Measurements from ENCODE around the gene ATP8A2. TPM values are rescaled to one million over a fixed set of nuclear protein-coding genes. Genes with fewer than 3 reads are reported as not detected.

The ATP8A2 gene
- polyA plus RNA-seq, 1 donor from 2014 or later: 11.9 TPM

GRCh38 chr13:25827831-25828465 is 456.2 kb downstream of the ATP8A2 start:
- Histone ChIP-seq H4K20me1 (ENCODE audit: insufficient read depth) (no peaks in the 10 kb centered on the region), H3K36me3 (ENCODE audit: insufficient read depth, low read length) (no peaks in the 10 kb centered on the region), H3K9me2 (ENCODE audit: insufficient read depth, low read length) (no peaks in the 10 kb centered on the region), H3K4me3 (ENCODE audit: low read length) (no peak overlapping the region), H3K27ac (ENCODE audit: low read length) (no peak overlapping the region), H2AFZ (ENCODE audit: low read depth, low read length) (no peak overlapping the region), H3K4me2 (ENCODE audit: low read length) (no peak overlapping the region), H3K9me3 (ENCODE audit: low read length) (no peaks in the 10 kb centered on the region), H3K27me3 (ENCODE audit: insufficient read depth, low read depth, low read length) (no peaks in the 10 kb centered on the region), H3F3A (ENCODE audit: insufficient read depth, low read length, poor library complexity, severe bottlenecking) (no peaks in the 10 kb centered on the region), H3K79me2 (replicated peaks; ENCODE audit: insufficient read depth, low read length) (no peaks in the 10 kb centered on the region), H3K9ac (ENCODE audit: low read length) (no peak overlapping the region)
- TF ChIP-seq EZH2 (IDR thresholded peaks at IDR 0.05; ENCODE audit: borderline replicate concordance, insufficient read depth, low read length, poor library complexity, severe bottlenecking): no peak
- TF ChIP-seq POLR2AphosphoS5 (IDR thresholded peaks at IDR 0.05): no peak
- no peak for TF ChIP-seq MXI1 (conservative IDR thresholded peaks at IDR 0.05; ENCODE audit: poor library complexity, severe bottlenecking)
- no peak for TF ChIP-seq EP300 (conservative IDR thresholded peaks at IDR 0.05; ENCODE audit: poor library complexity, severe bottlenecking)

- no peaks in the 10 kb centered on the region for H3K27me3 ChIP-seq (ENCODE audit: insufficient read depth, low read depth, low read length)
- H4K20me1 ChIP-seq (ENCODE audit: insufficient read depth): no peaks in the 10 kb centered on the region
- no peak overlapping the region for H3K4me3 ChIP-seq (ENCODE audit: low read length)
- TF ChIP-seq SMC3 (conservative IDR thresholded peaks at IDR 0.05; ENCODE audit: poor library complexity) (no peak), EZH2 (IDR thresholded peaks at IDR 0.05; ENCODE audit: borderline replicate concordance, insufficient read depth, low read length, poor library complexity, severe bottlenecking) (no peak), POLR2AphosphoS5 (IDR thresholded peaks at IDR 0.05) (no peak), EP300 (conservative IDR thresholded peaks at IDR 0.05; ENCODE audit: poor library complexity, severe bottlenecking) (no peak), RAD21 (conservative IDR thresholded peaks at IDR 0.05) (no peak), CTCF (IDR thresholded peaks at IDR 0.05; ENCODE audit: poor library complexity, severe bottlenecking) (no peak), MXI1 (conservative IDR thresholded peaks at IDR 0.05; ENCODE audit: poor library complexity, severe bottlenecking) (no peak), REST (IDR thresholded peaks at IDR 0.05; ENCODE audit: borderline replicate concordance) (no peak), TAF1 (IDR thresholded peaks at IDR 0.05; ENCODE audit: low read depth) (no peak)
- no peaks in the 10 kb centered on the region for H3K36me3 ChIP-seq (ENCODE audit: insufficient read depth, low read length)
- no peaks in the 10 kb centered on the region for H3K79me2 ChIP-seq (replicated peaks; ENCODE audit: insufficient read depth, low read length)
- no peak overlapping the region for H3K9ac ChIP-seq (ENCODE audit: low read length)
- no peak overlapping the region for H3K4me2 ChIP-seq (ENCODE audit: low read length)
- no peak overlapping the region for H3K27ac ChIP-seq (ENCODE audit: low read length)
- no peak overlapping the region for H2AFZ ChIP-seq (ENCODE audit: low read depth, low read length)
- no peaks in the 10 kb centered on the region for H3K9me2 ChIP-seq (ENCODE audit: insufficient read depth, low read length)
- no peaks in the 10 kb centered on the region for H3F3A ChIP-seq (ENCODE audit: insufficient read depth, low read length, poor library complexity, severe bottlenecking)
- no peaks in the 10 kb centered on the region for H3K9me3 ChIP-seq (ENCODE audit: low read length)
Observed at GRCh38 chr13:25833761-25834160, 462.0 kb downstream of the ATP8A2 start.
